ENCODE measurements around the gene GMPR.
"Not testable (repeated sequence)": the region's sequence is repeated elsewhere in the genome, so short reads cannot be mapped to it uniquely, and the experiment has no call there.

GMPR gene

GRCh38 chr6:16212276-16212675 lies 26.1 kb upstream of the GMPR start:
- Mint-ChIP-seq H3K4me3 (no peak overlapping the region), H3K36me3 (ENCODE audit: low read depth) (no peaks in the 10 kb centered on the region), H3K27ac (no peak overlapping the region), H3K9me3 (no peaks in the 10 kb centered on the region), H3K27me3 (ENCODE audit: low read depth) (peaks cover 48% of the 10 kb centered on the region), H3K4me1 (ENCODE audit: low read depth) (peaks cover 2% of the 10 kb centered on the region)

- Mint-ChIP-seq H3K4me1 (ENCODE audit: low read depth) (peaks cover 2% of the 10 kb centered on the region), H3K4me3 (no peak overlapping the region), H3K9me3 (no peaks in the 10 kb centered on the region), H3K27me3 (ENCODE audit: low read depth) (peaks cover 41% of the 10 kb centered on the region), H3K27ac (no peak overlapping the region), H3K36me3 (ENCODE audit: low read depth) (no peaks in the 10 kb centered on the region)
These were observed 21.8 kb upstream of the GMPR start for GRCh38 chr6:16216501-16217155.

GRCh38 chr6:16217156-16217721 lies 21.1 kb upstream of the GMPR start:
- Mint-ChIP-seq H3K4me1 (ENCODE audit: low read depth) (peaks cover 2% of the 10 kb centered on the region), H3K9me3 (no peaks in the 10 kb centered on the region), H3K36me3 (ENCODE audit: low read depth) (no peaks in the 10 kb centered on the region), H3K4me3 (no peak overlapping the region), H3K27me3 (ENCODE audit: low read depth) (peaks cover 36% of the 10 kb centered on the region), H3K27ac (no peak overlapping the region)

- Mint-ChIP-seq H3K9me3 (peaks cover 3% of the 10 kb centered on the region), H3K27me3 (ENCODE audit: low read depth) (peaks cover 21% of the 10 kb centered on the region), H3K4me1 (ENCODE audit: low read depth) (no peaks in the 10 kb centered on the region), H3K27ac (no peak overlapping the region), H3K4me3 (no peak overlapping the region), H3K36me3 (ENCODE audit: low read depth) (no peaks in the 10 kb centered on the region)
These were observed 15.6 kb upstream of the GMPR start for GRCh38 chr6:16222826-16223225.

GRCh38 chr6:16223362-16223761 lies 15.0 kb upstream of the GMPR start:
- Mint-ChIP-seq H3K27me3 (ENCODE audit: low read depth) (peaks cover 21% of the 10 kb centered on the region), H3K4me1 (ENCODE audit: low read depth) (no peaks in the 10 kb centered on the region), H3K9me3 (peaks cover 3% of the 10 kb centered on the region), H3K36me3 (ENCODE audit: low read depth) (no peaks in the 10 kb centered on the region), H3K27ac (no peak overlapping the region), H3K4me3 (no peak overlapping the region)

GRCh38 chr6:16224409-16224808 lies 14.0 kb upstream of the GMPR start:
- no peaks in the 10 kb centered on the region for H3K4me1 Mint-ChIP-seq (ENCODE audit: low read depth)
- peaks cover 3% of the 10 kb centered on the region for H3K9me3 Mint-ChIP-seq
- no peak overlapping the region for H3K4me3 Mint-ChIP-seq
- no peak overlapping the region for H3K27ac Mint-ChIP-seq
- H3K27me3 Mint-ChIP-seq (ENCODE audit: low read depth), result peaks cover 11% of the 10 kb centered on the region
- no peaks in the 10 kb centered on the region for H3K36me3 Mint-ChIP-seq (ENCODE audit: low read depth)

GRCh38 chr6:16225062-16225731 lies 13.2 kb upstream of the GMPR start:
- not testable (repeated sequence) for H3K27ac Mint-ChIP-seq; H3K4me3 Mint-ChIP-seq; H3K4me1 Mint-ChIP-seq (ENCODE audit: low read depth); H3K36me3 Mint-ChIP-seq (ENCODE audit: low read depth); H3K9me3 Mint-ChIP-seq
- H3K27me3 Mint-ChIP-seq (ENCODE audit: low read depth), result peaks cover 11% of the 10 kb centered on the region

- peaks cover 11% of the 10 kb centered on the region for H3K27me3 Mint-ChIP-seq (ENCODE audit: low read depth)
- not testable (repeated sequence) for H3K4me3 Mint-ChIP-seq; H3K4me1 Mint-ChIP-seq (ENCODE audit: low read depth); H3K36me3 Mint-ChIP-seq (ENCODE audit: low read depth); H3K9me3 Mint-ChIP-seq; H3K27ac Mint-ChIP-seq
These were observed 12.0 kb upstream of the GMPR start for GRCh38 chr6:16226117-16227047.

- H3K4me3 Mint-ChIP-seq, result no peak overlapping the region
- no peak overlapping the region for H3K27ac Mint-ChIP-seq
- no peaks in the 10 kb centered on the region for H3K4me1 Mint-ChIP-seq (ENCODE audit: low read depth)
- peaks cover 3% of the 10 kb centered on the region for H3K9me3 Mint-ChIP-seq
- H3K27me3 Mint-ChIP-seq (ENCODE audit: low read depth), result peaks cover 11% of the 10 kb centered on the region
- no peaks in the 10 kb centered on the region for H3K36me3 Mint-ChIP-seq (ENCODE audit: low read depth)
These were observed 11.3 kb upstream of the GMPR start for GRCh38 chr6:16227048-16227562.

- H3K9me3 Mint-ChIP-seq, result peaks cover 3% of the 10 kb centered on the region
- peaks cover 11% of the 10 kb centered on the region for H3K27me3 Mint-ChIP-seq (ENCODE audit: low read depth)
- H3K4me1 Mint-ChIP-seq (ENCODE audit: low read depth), result no peaks in the 10 kb centered on the region
- H3K36me3 Mint-ChIP-seq (ENCODE audit: low read depth), result no peaks in the 10 kb centered on the region
- no peak overlapping the region for H3K4me3 Mint-ChIP-seq
- no peak overlapping the region for H3K27ac Mint-ChIP-seq
These were observed 10.8 kb upstream of the GMPR start for GRCh38 chr6:16227605-16228004.

GRCh38 chr6:16228043-16228442 lies 10.3 kb upstream of the GMPR start:
- Mint-ChIP-seq H3K27ac (no peak overlapping the region), H3K27me3 (ENCODE audit: low read depth) (peaks cover 11% of the 10 kb centered on the region), H3K4me3 (no peak overlapping the region), H3K36me3 (ENCODE audit: low read depth) (no peaks in the 10 kb centered on the region), H3K4me1 (ENCODE audit: low read depth) (no peaks in the 10 kb centered on the region), H3K9me3 (peaks cover 3% of the 10 kb centered on the region)

GRCh38 chr6:16228709-16229665 lies 9.4 kb upstream of the GMPR start:
- Mint-ChIP-seq H3K27me3 (ENCODE audit: low read depth) (peaks cover 11% of the 10 kb centered on the region), H3K27ac (no peak overlapping the region), H3K4me3 (no peak overlapping the region), H3K9me3 (peaks cover 3% of the 10 kb centered on the region), H3K36me3 (ENCODE audit: low read depth) (no peaks in the 10 kb centered on the region), H3K4me1 (ENCODE audit: low read depth) (no peaks in the 10 kb centered on the region)

- Mint-ChIP-seq H3K4me1 (ENCODE audit: low read depth) (no peaks in the 10 kb centered on the region), H3K27me3 (ENCODE audit: low read depth) (peaks cover 4% of the 10 kb centered on the region), H3K9me3 (peaks cover 3% of the 10 kb centered on the region), H3K27ac (no peak overlapping the region), H3K36me3 (ENCODE audit: low read depth) (no peaks in the 10 kb centered on the region), H3K4me3 (no peak overlapping the region)
These were observed 8.7 kb upstream of the GMPR start for GRCh38 chr6:16229700-16230099.

All from T-helper 1 cell treated with Interleukin-12 subunit alpha and Interleukin-12 subunit beta and Interleukin-4 antibody, amounts not matched to agents 30 μg/mL and 1 μg/mL, for 36 hours (primary cell).